Prostate gland (tissue), 2 donors: ENCODE measurements around the gene APBA2. TPM values are rescaled to one million over a fixed set of nuclear protein-coding genes. Genes with fewer than 3 reads are reported as not detected.

ENCODE experiments used
- DNase-seq: peaks from one replicate; pipeline ENCODE4 v3.0.0-alpha.2; 2019; ENCODE audit warnings: low spot score
- H3K27ac ChIP-seq, 2 donors: fragments of 200-600 bp; sonication (generic); 2 replicates each; pipeline ENCODE4 v1.5.1; 2017 to 2019
- H3K27me3 ChIP-seq: fragments of 200-600 bp; sonication (generic); replicated peaks from 2 replicates; pipeline ENCODE4 v1.5.1; 2019; ENCODE audit not compliant: insufficient read depth
- H3K36me3 ChIP-seq, 2 donors: fragments of 200-600 bp; sonication (generic); 1 replicate in 1 of 2; 2 replicates in 1 of 2; pipeline versions ENCODE4 v1.5.1 to v1.8.1; 2017 to 2019
- H3K4me1 ChIP-seq: fragments of 200-600 bp; sonication (generic); replicated peaks from 2 replicates; pipeline ENCODE4 v1.5.1; 2019
- H3K4me3 ChIP-seq, 2 donors: fragments of 200-600 bp; sonication (generic); 2 replicates each; pipeline ENCODE4 v1.5.1; 2017 to 2019
- H3K9me3 ChIP-seq: fragments of 200-600 bp; sonication (generic); 2 replicates; pipeline ENCODE4 v1.5.1; 2017
- CTCF ChIP-seq, 4 experiments: fragments of 200-600 bp in 2 of 4; fragments of 450-650 bp in 2 of 4; sonication (generic) in 2 of 4; IDR thresholded peaks; 1 replicate in 3 of 4; 2 replicates in 1 of 4; pipeline ENCODE4 v1.5.1; 2016 to 2019; ENCODE audit warnings: antibody characterized with exemption in 4 of 4, mild to moderate bottlenecking in 2 of 4, moderate library complexity in 2 of 4
- POLR2A ChIP-seq: fragments of 450-650 bp; IDR thresholded peaks from one replicate; pipeline ENCODE4 v1.6.1; 2016; ENCODE audit warnings: antibody characterized with exemption, mild to moderate bottlenecking
- POLR2AphosphoS5 ChIP-seq: sonication (generic); formaldehyde crosslinking; IDR thresholded peaks from one replicate; pipeline ENCODE4 v1.6.1; 2017; ENCODE audit warnings: antibody characterized with exemption
- WGBS: methylation state at CpG from one replicate; pipeline ENCODE4 v1.1.5; 2018; 5-methylcytosine and 5-hydroxymethylcytosine counted together
- intact Hi-C: fragments of 100-400 bp; cut with DNase I; formaldehyde crosslinking; loops from one replicate; pipeline ENCODE4 v1.14.2; 2022
- total RNA-seq, 2 donors: library from RNA; depleted of rRNA; stranded (reverse); fragments of >200 nt; gene quantifications; one replicate each; pipeline ENCODE4 v1.1.0, GENCODE V29; 2016

The APBA2 gene
- total RNA-seq, 2 donors from 2014 or later, result 2.6 to 25.3 TPM

- no peaks in the 10 kb centered on the region for H3K4me1 ChIP-seq
- no peak for TF ChIP-seq CTCF (IDR thresholded peaks at IDR 0.05)
- TF ChIP-seq POLR2A, result no peak
- TF ChIP-seq POLR2AphosphoS5, result no peak
- WGBS, result 78% methylated on average over 4 of the region's 4 CpGs
- no peak for DNase-seq
- H3K36me3 ChIP-seq, result no peaks in the 10 kb centered on the region
- no peaks in the 10 kb centered on the region for H3K27me3 ChIP-seq
- intact Hi-C loops, result no loop called here
- H3K27ac ChIP-seq, result no peak overlapping the region
- no peak overlapping the region for H3K4me3 ChIP-seq
- no peaks in the 10 kb centered on the region for H3K9me3 ChIP-seq
Observed at GRCh38 chr15:29056839-29057450, 171.2 kb downstream of the APBA2 start.

- WGBS, result 92% methylated on average over 8 of the region's 8 CpGs
- H3K36me3 ChIP-seq, result no peaks in the 10 kb centered on the region
- no peaks in the 10 kb centered on the region for H3K27me3 ChIP-seq
- DNase-seq, result no peak
- no peaks in the 10 kb centered on the region for H3K4me1 ChIP-seq
- TF ChIP-seq CTCF (IDR thresholded peaks at IDR 0.05), result no peak
- no peak for TF ChIP-seq POLR2AphosphoS5
- no peak for TF ChIP-seq POLR2A
- no peak overlapping the region for H3K4me3 ChIP-seq
- intact Hi-C loops, result no loop called here
- no peak overlapping the region for H3K27ac ChIP-seq
- no peaks in the 10 kb centered on the region for H3K9me3 ChIP-seq
Observed at GRCh38 chr15:29057856-29058255, 172.1 kb downstream of the APBA2 start.

- no peaks in the 10 kb centered on the region for H3K9me3 ChIP-seq
- WGBS, result 92% methylated on average over 6 of the region's 6 CpGs
Observed at GRCh38 chr15:29058903-29059539, 173.2 kb downstream of the APBA2 start.

GRCh38 chr15:29059871-29060640, 174.3 kb downstream of the APBA2 start:
- DNase-seq, result no peak
- no peaks in the 10 kb centered on the region for H3K27me3 ChIP-seq
- intact Hi-C loops, result no loop called here
- no peaks in the 10 kb centered on the region for H3K36me3 ChIP-seq
- no peak overlapping the region for H3K27ac ChIP-seq
- TF ChIP-seq CTCF (IDR thresholded peaks at IDR 0.05) (no peak), POLR2AphosphoS5 (no peak), POLR2A (no peak)
- WGBS, result 94% methylated on average over 16 of the region's 16 CpGs
- no peak overlapping the region for H3K4me3 ChIP-seq
- H3K9me3 ChIP-seq, result no peaks in the 10 kb centered on the region
- H3K4me1 ChIP-seq, result no peaks in the 10 kb centered on the region

More at GRCh38 chr15:29058903-29059539, 173.2 kb downstream of the APBA2 start:
- Histone ChIP-seq H3K36me3 (no peaks in the 10 kb centered on the region), H3K4me1 (no peaks in the 10 kb centered on the region), H3K27me3 (no peaks in the 10 kb centered on the region), H3K27ac (no peak overlapping the region), H3K4me3 (no peak overlapping the region)
- TF ChIP-seq POLR2A (no peak), POLR2AphosphoS5 (no peak), CTCF (IDR thresholded peaks at IDR 0.05) (no peak)
- no peak for DNase-seq
- intact Hi-C loops, result no loop called here
